ENCODE measurements around the gene COMMD2.
A peak's percentile ranks its signal among the peaks of the same experiment; 100 is the strongest.

The COMMD2 gene

DNA sequence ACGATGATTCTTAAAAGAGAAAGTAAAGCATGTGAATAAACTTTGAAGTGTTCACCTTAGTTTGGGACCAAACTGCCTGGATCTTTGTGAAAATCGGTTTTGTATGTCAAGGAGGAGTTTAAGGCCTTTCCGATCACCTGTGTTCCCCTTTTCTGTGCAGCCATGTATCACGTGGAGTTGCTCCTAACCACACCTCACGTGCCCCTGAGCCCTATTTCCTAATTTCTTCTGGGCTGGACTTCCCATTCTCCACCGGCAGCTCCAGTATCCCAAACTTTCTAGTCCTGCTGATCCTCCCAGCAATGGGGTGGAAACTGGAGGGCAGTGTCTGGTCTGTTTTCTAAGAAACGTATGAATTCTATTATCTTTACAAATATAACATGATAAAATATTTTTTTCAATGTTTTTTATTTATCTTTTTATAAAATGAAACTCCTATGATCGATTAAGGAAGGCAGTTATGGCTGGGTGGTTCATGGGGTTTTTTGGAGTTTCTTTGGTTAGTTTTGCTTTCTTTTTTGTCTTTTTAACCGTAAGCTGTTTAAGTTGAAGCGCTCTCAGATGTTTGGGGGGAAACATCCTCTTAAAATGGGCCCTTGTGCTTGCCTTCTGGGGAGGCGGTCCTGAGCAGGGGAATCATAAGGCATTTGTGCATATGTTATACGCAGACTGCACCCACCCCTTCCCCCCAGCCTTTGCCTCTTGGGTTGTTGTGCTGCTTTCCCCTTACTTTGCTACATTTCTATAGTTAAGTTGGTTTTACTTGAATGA, 50.9 kb downstream of the COMMD2 start:
- peak in 1 of 2 donors; percentile 35 for DNase-seq
